DMS153 treated with DMSO at 0.1 percent for 48 hours (cell line): ENCODE results near the gene LRRC8C.
"Not testable (repeated sequence)": the region's sequence is repeated elsewhere in the genome, so short reads cannot be mapped to it uniquely, and the experiment has no call there.

Experiments used
- DNase-seq: peaks from one replicate; lab custom pipeline; 2025; ENCODE audit not compliant: unreplicated experiment; lab: John Stamatoyannopoulos, UW

Gene LRRC8C

DNA sequence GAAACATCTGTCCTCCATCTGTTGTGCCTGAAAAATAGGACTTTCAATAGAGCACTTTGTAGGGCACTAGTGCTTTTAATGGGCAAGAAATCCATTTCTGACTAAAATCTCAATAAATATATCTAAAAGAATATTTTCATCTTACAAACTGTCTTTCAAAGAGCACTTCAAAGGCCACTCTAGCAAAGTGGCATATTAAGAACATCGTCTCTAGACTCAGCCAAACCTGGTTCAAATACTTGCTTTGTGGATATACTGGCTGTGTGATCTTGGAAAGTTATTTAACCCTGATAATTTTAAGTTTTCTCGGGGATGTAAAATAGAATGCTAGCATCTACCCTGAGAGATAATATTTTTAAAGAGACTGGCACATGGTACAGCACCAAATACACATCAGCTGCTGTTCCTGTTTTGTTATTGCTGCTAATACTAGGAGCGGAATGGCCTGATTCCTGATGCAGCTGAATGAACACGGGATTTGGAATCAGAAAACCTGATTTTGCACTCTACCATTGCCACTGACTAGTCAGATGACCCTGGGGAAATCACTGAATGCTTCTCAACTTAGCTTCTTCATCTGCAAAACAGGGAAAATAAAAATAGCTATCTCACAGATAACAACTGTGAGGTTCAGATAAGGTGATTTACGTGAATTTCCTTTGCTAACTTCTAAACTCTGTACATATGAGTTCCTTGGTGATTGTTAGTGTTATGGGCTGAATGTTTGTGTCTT, 25.2 kb upstream of the LRRC8C start:
- DNase-seq: no peak

DNA sequence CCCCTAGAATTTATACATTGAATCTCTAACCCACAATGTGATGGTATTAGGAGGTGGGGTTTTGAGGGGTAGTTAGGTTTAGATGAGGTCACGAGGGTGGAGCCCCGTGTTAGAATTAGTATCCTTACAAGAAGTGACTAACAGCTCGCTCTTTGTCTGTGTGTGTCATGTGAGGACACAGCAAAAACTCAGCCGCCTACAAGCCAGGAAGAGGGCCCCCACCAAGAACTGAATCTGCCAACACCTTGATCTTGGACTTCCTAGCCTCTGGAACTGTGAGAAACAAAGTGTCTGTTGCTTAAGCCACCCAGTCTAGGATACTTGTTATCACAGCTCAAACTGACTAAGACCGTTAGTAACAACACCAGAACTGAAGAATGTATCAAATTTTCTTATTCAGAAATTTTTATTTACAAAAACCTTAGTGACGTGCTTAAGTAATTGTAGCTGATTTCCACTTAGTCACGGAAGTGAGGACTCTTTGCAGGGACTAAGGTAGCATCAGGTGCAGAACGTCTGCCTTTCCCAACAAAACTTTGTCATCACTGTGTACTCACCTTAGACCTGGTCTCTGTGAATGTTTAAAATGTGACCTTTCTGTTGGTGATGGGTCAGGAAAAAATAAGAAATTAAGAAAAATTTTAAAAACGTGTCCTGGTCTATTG, 24.5 kb upstream of the LRRC8C start:
- no peak for DNase-seq

DNA sequence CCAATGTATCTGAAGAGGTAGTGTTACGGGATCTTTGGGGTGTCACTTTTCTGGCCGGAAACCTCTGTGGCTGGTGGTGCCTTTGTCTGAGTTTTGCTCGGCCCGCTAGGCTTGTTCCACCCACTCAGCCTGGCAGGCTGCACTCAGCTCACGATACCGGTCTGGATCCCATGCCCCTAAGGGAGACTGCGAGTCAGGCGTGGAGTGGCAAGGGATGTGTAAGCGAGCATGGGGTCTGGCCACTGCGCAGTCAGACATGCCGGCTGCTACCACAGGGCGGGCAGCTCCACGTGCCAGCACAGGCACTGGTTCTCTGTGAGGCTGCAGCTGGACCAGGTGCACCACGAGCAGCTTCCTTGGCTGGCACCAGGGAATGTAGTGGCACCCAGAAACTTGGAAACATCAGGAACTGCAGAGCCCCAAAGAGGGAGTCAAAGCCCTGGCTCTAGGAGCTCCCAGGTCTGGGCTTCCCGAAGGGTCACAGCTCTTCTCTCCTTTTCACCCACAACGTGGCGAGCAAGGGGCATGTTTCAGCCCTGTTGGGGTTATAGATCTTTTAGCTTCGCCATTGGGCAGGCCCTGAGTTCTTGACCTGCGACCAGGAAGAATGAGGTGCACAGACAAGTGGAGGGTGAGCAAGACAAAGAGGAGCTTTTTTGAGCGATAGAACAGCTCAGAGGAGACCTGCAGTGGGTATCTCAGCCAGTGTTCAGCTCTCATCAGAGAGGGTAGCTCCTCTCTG, 23.8 kb upstream of the LRRC8C start:
- DNase-seq: no peak

DNA sequence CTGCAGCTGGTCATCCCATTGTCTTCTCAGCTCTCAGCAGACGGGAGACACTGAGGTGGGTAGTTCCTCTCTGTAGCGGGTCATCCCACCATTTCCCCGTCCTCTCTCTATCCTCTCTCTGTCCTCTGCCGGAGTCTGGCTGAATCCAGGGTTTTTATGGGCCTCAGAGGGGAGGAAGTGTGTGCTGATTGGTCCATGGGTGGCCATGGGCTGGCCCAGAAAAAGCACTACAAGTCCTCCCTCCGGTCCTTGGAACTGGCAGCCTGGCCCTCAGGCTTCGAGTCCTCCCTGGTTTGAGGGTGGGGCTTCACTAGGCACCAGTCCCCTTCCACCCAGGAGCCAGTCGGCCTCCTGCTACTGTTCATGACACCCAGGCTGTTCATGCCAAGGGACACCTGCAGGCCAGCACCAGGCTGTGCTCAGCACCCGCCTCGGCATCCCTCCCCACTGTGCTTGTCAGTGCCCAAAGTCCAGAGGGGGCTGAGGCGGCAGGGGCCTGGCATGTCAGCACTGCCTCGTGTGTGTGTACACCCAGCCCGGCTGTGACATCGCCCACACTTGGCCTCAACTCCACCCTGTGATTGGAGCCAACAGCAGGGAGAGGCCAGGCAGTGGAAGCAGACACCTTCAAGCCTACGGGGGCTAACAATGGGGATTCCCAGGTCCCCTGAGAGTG, 23.0 kb upstream of the LRRC8C start:
- DNase-seq: no peak

DNA sequence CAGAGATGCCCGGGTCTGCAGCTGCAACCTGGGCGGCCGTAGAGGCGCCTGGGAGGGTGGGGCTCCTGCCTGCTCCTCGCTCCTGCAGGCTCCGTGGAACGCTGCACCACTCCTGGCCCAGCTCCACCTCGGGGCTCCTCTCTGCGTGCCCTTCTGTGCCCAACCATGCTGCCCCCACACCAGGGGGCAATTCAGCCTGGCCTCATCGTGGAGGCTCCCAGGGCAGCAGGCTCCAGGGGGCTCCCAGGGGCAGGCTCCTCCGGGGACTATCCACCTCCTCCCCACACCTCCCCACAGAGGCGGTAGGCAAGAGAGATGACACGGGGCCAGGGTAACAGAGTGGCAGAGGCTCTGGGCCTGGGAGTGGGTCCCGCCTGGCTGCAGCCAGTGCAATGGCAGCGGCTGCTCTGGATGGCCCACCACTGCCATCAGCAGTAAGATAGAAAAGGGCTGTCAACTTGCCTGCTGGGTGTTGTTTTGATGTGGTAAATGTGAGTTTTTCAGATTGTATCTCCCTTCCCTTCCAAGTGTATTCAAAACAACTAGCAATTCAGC, 22.4 kb upstream of the LRRC8C start:
- DNase-seq: no peak

DNA sequence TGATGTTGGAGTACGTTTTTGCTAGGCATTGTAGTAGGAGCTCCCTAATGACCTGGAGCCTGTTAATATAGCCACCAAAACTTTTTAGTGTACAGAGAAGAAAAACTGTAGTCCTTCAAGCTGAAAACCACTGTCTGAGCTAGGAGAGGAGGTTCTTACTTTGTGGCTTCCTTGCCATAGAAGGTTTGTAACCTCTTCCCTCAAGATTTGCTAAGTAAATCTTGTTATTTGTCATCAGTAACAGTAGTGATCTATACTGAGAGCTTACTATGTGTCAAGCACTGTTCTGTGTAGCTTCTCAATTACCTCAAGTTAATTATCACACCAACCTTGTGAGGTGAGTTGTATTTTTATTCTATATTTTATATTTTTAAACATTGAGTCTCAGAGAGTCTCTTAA, 21.2 kb upstream of the LRRC8C start:
- DNase-seq: no peak

DNA sequence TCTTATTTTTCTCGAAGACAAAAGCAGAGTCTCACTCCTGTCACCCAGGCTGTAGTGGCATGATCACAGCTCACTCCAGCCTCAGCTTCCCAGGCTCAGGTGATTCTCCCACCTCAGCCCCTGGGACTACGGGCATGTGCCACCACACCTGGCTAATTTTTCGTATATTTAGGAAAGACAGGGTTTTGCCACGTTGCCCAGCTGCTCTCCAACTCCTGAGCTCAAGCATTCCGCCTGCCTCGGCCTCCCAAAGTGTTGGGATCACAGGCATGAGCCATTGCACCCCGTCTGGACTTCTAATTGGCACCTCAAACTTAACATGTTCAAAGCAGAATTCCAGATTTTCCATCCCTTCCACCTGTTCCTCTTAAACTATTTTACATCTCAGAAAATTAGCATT, 19.0 kb upstream of the LRRC8C start:
- DNase-seq: no peak

DNA sequence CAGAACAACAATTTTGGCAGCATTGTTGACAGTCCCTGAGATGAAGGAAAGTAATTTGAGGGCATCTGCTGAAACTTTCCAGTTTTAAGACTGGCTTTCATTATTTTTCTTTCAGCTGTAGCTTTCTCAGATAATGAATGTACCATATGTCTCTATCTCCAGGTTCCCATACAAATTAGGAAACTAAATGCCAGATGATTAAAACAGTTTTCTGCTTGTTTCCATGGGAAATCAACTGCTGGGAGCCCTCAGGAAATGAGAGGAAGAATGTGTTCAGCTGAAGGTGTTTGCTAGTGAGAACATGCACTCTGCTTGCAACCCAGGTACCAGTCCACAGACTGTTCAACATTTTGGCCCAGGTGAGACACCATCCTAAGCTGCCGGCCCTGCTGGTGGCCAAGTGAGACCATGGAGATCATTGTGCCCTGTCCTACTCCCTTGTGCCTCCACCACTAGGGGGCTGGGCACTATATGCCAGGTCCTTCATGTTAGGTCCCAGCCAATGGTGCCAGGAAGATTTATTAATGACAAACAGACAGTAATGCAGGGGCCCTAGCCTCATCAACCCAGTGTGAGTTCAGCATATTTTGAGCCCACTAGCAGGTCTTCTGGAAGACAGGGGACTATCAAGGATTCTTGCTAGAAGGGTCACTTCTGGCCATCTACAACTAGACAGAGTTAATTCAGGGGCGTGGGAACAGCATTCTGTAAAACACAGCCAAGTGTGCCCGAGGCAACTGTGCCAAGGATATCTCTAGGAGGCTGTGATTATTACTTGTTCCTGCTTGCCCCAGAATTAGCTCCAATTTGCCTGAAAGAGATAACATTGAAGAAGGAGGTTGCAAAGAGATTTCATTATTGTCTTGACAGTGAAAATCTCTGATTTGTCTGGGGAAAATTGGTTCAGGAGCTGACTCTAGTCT, 17.0 kb upstream of the LRRC8C start:
- no peak for DNase-seq

DNA sequence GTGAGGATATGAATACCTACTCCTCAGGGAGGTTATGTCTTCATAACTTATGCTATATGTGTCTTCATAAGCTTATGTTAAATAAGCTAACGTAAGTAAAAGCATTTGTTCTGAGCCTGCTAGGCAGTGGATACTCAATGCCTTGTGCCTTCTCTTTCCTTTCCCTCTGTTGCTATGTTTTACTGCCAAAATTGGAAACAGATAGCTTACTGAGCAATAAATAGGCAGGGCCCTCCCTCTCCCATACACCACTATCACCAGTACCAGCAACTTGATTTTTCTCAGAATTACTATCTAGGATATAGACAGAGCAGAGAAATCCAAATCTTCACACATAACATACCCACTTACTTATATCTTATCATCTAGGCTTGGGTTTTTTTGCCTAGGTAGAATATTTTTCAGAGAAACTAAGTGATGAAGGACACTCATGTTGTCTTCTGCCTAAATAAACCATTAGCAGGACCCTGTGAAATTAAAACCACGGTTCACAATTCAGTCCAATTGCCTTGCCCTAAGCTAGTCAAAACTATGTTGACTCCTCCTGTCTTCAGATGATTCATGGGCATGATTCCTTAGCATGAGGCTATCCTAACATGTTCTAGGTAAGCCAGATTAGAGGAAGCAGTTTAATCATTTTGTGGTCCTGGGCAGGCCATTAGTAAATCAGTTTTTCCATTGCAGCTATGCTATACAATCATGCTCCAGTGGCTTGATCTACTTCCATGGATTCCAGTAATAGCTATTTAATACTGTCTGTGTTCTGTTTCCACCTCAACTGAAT, 15.9 kb upstream of the LRRC8C start:
- DNase-seq: no peak

DNA sequence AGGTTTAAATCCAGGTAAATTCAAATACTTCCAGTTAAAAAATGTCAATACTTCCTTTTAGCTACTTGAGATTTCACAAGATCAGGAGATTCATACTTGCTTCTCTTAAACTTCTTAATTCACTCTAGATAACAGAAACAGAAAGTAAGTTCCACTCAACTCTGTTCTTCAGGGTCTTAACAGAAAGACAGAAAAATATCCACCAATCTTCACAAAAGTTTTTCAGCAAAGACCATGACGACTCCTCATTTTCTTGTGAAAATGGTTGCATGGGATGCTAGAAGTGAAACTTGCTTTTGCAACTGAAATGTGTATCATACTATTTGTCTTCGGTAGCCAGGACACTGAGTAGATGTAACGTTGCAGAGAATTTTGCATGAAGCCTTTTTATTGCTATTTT, 12.3 kb upstream of the LRRC8C start:
- DNase-seq: no peak

DNA sequence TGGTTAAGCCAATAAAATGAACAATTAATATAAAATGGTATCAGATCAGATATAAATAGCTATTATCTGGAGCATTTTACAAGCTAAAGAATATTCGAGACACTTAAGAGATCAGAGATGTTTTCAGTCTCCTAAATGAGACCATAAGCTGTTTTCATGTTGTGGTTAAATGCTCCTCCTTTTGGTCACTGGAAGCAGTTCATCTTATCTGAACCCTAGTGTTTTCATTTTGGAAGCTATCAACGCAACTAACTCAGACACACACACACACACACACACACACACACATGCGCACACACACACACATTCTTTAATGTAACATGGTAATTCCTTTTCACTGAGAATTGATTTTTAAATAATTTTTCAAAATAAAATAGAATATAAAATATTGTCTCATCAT, 10.0 kb upstream of the LRRC8C start:
- DNase-seq: no peak

DNA sequence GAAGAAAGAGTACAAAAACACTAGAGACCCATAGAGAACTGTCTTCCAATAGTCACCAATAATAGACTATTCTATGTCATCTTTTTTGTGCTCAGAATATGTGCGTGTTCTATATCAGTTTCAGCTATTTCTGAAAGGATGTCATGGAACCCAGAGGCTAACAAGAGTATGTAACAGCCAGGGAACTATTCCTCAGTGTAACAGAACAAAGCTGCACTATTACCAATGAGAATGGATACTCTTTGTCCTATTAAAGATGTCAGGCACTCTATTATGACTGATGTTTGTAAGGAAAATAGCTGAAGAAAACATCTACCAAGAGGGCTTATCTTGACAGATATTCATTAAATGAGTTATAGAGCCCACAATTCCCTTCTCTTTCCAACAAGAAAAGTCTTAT, 8.6 kb upstream of the LRRC8C start:
- no peak for DNase-seq

DNA sequence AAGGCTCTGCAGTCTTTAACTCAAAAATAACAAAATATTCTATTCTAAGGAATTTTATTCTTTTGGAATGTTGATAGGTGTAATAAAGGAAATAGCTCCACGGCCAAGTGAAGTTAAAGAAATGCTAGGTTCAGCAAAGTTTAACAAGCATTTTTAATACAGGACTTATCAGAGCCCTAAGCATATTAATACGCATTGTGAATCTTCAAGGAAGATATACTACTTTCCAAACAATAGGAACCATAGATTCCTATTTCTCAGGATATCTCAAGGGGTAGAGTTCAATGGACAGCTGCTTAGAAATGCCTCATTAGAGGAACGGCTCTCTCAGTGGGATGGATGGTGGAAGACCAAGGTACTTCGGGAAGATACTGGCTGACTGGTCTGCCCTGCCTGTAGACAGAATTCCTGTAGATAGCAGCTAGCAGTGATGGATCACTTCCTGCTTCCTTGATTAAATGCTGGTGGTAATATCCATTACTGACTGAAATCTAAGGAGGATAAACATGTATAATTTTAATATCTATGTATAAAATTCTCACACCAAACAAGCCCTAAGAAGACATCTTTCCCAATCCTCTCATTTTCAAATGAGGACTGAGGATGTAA, 8.1 kb upstream of the LRRC8C start:
- no peak for DNase-seq

DNA sequence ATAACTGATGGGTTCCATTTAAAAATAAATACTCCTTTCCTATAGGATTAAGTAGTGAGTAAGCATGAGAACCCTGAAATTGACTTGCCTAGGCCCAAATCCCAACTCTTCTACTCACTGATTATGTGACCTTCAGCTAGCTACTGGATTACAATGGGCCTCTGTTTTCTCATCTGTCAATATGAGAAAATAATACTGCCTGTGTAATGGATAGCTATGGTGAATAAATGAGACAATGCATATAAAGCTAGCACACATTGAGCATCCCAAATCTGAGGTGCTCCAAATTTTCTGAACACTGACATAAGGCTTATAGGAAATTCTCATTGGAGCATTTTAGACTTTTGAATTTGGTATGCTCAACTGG, 5.3 kb upstream of the LRRC8C start:
- no peak for DNase-seq

DNA sequence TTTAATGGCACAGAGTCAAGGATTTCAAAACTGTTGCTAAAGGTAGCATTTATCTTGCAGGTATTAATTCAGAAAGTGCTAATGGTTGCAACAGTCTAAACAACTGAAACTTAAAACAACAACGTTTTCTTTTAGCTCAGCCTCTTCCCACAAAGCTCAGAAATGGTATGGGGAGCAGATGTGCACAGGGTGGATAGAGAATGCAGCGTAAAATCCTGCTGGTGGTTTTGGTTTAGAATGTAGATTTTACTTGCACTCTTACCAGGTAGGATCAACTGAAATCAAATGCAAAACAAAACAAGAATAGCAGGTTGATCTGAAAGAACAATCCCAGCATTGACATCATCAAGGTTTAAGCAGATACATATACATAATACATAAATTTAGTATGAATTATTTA, 3.8 kb upstream of the LRRC8C start:
- DNase-seq: no peak

DNA sequence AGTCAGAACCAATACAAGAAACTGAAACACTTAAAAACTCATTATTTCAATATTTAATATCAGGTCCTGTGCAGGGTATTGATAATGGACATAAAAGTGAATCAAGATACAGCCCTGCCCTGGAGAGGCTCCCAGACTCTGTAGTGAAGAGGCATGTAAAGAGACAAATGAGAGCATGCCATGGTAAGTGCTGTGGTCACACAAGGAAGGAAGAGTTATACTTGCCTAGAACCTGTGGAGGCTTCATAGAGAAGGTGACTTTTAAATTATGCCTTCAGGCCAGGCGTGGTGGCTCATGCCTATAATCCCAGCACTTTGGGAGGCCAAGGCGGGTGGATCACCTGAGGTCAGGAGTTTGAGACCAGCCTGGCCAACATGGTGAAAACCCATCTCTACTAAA, 3.3 kb upstream of the LRRC8C start:
- not testable (repeated sequence) for DNase-seq

DNA sequence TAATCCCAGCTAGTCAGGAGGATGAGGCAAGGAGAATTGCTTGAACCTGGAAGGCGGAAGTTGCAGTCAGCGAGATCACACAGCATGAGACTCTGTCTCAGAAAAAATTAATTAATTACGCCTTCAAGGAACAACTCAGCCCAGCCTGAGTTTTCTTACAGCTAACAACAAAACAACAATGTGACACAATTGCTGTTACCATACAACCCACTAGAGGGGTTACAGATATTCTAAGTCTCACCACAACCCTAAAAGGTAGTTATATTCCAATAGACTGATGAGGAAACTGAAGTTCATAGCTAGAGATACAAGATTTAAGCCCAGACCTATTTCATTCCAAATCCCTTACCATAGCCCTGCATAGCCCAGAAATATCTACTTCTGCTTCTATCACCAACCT, 2.9 kb upstream of the LRRC8C start:
- DNase-seq: no peak

DNA sequence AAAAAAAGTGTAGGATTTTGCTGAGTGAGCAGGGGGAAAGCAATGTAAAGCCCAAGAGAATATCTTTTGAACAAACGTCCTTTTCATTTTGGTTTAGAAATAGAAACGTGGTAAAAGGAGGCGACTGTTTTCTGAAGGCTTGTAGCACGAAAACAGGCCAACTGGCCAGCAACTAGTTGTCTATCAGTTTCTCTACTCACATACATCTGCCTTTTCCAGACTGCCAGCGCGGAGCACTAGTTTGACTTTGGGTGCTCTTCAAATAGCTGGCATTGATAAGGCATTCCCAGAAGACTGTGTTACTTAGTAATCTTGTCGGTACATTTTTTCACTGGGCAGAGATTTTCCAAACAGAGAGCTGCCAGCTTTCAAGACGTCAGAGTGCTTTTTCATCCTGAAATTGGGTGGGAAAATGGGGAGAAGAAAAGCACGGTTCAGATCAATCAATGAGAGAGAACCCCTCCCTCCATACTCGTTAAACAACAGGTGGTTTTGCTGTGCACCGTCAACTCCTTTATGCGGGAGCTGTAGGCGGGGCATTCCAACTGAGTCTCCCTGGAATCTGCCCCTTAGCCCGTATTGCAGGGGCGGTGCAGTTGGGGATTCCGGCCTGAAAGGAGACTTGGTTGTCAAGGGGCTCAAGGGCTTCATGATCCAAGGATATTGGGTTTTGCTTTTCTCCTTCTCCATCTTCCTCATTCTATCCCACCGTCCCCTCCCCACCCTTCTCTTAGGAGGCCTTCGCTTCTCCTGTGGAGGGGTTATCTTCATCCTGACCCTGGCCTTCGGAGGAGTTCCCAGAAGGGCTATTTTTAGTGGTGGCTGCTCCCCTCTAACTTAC, 884 bp upstream of the LRRC8C start:
- DNase-seq: no peak
